Activated T-cell treated with anti-CD3 and anti-CD28 coated beads for 1 hour (primary cell): Measurements from ENCODE around the gene POLR2C.
A peak's percentile ranks its signal among the peaks of the same experiment; 100 is the strongest.

ENCODE experiments used
- DNase-seq: peaks from one replicate; pipeline ENCODE4 v3.0.0-alpha.2; 2020; ENCODE audit warnings: low read depth

POLR2C gene

DNA sequence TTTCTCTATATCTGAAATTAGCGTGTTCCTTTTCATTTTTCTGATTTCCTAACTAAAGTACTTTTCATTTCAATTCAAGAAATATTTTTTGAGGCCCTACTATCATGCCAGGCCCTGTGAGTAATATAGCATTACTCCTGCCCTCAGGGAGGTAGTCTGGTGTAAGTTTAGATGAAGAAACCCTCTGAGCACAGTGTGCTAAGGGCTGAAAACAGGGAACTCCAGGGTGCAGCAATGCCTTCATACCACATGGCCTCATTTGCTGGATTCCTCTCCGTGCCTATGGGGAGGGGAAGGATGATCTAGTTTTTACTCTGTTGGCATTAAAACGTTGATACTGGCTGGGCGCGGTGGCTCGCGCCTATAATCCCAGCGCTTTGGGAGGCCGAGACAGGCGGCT, 10.5 kb upstream of the POLR2C start:
- DNase-seq, result no peak

- no peak for DNase-seq
Observed at GRCh38 chr16:57462978-57463362, 491 bp downstream of the POLR2C start.

DNA sequence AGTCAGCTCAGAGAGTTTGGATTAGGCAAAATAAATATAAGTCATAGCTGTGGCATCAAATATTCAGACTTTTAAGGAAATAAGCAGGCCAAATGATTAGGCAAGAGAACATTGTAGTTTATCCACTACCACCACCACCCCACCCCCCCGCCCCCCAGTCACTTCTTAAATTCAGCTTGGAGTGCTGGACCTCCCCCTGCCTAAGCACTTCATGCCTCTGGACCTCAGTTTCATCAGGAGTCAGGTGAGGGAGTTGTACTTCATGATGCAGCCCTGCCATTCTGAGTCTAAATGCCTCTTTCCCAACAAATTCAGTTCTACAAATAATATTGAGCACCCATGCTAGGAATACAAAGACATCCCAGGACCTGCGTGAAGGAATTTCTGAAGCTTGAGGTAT, 2.0 kb downstream of the POLR2C start:
- no peak for DNase-seq

- DNase-seq, result no peak
Observed at GRCh38 chr16:57468346-57468745, 5.9 kb downstream of the POLR2C start.

DNA sequence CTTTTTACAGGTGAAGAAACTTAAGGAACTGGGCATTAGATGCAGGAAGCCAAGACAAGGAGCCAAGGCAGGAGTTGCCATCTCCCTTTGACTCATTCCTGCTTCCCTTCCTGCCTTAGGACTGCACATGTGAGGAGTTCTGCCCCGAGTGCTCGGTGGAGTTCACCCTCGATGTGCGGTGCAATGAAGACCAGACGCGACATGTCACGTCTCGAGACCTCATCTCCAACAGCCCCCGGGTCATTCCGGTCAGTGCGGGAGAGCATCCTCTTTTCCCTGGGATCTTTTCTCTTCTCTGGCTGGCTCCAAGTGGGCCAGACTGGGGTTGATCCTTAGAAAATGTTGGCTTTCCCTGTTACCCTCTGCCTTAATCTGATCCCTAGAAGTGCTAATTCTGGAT, 6.6 kb downstream of the POLR2C start:
- no peak for DNase-seq

GRCh38 chr16:57469917-57470470, 7.5 kb downstream of the POLR2C start:
- DNase-seq, result no peak

GRCh38 chr16:57470711-57471110, 8.2 kb downstream of the POLR2C start:
- no peak for DNase-seq

DNA sequence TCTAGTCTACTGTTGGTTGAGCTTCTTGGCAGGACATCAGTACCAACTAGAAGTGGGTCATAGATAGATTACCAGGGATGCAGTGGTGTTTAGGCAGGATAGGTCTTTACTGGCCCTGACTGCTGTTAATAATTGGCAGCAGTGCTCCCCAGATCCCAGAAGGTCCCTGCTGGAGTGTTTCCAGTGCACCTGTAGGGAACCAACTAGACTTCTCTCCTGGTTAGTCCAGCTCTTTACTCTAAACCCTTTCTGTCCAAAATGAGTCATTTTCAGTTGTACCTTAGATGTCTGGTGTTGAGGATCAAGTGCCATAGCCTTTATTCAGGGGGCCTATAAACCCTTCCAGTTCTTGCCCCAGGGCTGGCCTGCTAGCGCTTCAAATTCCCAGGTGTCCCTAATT, 8.7 kb downstream of the POLR2C start:
- no peak for DNase-seq

- no peak for DNase-seq
Observed at GRCh38 chr16:57471852-57472664, 9.6 kb downstream of the POLR2C start.

DNA sequence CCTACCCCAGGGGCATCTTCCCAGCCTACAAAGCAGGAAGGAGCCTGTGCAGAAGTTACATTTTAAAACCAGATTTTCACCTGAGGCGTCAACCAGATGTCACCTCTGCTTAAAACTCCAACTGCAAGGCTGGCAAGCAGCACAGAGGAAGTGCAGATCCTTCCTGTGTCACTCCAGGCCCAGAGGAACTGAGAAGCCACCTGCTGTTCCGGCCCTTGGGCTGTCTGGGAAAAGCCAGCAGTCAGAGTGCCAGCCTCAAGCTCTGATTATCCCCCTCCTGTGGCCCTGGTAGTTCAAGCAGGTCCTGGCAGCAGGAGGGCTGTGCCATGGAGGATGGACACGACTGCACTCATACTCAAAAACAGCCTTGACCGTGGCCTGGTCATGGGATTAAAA, 10.2 kb downstream of the POLR2C start:
- no peak for DNase-seq

DNA sequence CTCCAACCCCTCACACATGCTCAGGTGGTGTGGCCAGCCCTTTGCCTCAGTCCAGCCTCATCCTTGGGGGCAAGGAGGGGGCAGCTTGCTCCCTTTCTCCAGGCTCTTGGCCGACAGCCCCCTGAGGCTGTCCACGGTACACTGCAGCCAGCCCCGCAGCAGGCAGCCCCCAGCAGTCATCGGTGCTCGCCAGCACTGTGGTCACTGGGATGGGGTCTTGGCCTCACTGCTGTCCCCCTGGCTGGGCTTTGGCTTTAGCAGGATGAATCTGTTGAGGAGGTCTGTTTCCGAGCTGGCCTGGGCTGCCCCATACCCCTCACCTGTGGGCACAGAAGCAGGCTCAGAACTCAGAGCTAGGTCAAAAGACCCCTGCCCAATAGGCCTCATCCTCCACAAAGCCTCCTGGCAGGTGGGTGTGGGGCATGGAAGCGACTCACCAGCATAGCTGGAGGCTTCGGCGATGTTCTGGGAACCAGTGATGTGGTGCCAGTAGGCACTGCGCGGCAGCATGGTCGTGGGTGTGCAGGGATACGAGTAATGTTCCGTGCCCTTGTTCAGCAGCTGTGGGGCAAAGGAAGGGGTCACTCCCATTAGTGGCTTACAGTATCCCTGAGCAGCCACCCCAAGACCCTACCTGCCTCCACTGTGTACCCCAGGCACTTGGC, 10.8 kb downstream of the POLR2C start:
- no peak for DNase-seq

GRCh38 chr16:57473906-57474305, 11.4 kb downstream of the POLR2C start:
- no peak for DNase-seq

DNA sequence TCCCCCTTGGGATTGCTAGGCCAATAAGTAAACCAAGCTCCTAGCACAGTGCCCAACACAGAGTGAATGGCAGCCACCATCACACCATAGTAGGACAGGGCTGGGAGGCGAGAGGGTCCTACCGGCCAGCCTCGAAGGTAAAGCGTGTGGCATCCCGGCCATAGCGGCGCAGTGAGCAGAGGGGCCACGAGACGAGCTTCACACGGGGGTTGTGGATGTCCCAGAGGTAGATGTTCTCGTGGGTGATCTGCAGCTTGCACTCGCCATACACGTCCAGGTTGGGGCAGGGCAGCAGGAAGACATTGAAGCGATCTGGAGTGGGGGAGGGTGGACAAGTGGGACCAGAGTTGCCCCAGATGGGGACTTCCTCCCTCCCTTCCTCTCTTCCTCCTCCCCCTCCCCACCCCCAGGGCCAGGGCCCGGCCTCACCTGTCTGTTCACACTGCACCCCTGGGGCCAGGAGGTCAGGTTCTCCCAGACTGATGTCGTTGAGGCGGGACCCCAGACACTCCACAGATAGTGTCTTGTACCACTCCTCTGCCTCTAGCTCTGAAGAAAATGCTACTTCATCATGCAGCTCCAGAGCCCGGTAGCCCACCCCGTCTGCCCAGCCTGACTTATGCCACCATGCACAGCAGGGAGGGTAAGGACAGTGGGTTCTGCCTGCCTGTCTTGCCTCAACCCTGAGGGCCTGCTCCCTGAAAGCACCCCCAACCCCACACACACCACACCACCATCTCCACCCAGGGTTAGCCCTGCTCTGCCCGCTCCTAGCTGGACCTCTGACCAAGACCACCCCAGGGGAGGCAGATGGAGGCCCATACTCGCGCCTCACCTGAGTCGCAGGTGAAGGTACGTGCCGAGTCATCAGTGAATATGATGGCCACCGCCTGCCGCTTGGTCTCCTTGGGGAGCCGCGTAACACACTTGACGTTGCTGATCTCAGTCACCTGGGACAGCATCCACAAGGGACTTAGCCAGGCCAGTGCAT, 12.5 kb downstream of the POLR2C start:
- DNase-seq, result no peak

- peak; percentile 54 for DNase-seq
Observed at GRCh38 chr16:57475711-57476339, 13.3 kb downstream of the POLR2C start.

- DNase-seq, result no peak
Observed at GRCh38 chr16:57476546-57477410, 14.3 kb downstream of the POLR2C start.

DNA sequence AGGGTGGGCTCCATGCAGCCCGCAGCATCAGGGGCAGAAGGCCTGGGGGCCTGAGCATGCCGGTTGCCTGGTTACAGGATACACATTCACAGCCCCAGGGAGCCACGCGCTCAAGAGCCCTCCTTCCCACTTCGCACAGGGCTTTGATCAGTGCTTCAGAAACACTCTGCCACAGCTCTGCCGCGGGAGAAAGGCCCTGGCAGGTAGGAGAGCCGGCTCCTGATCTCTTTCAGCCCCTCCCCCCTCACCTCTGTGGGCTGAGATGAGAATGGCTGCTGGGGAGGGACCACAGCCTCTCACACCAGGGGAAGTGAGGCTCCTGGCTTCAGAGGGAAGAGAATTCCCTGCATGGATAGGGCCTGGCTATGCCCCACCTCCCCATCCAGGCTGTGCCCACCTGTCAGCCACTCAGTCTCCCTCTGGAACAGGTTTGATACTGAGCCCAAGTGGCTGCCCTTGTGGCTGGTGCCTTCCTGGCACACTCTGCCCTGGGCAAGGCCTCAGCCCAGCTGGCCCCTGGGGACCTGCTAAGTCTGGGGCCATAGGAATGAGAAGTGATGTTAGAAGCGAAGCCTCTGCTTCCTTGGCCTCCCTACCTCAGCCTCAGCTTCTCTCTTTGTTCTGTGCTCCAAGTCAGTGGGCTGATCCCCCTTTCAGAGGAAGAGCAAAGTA, 15.2 kb downstream of the POLR2C start:
- DNase-seq, result no peak

DNA sequence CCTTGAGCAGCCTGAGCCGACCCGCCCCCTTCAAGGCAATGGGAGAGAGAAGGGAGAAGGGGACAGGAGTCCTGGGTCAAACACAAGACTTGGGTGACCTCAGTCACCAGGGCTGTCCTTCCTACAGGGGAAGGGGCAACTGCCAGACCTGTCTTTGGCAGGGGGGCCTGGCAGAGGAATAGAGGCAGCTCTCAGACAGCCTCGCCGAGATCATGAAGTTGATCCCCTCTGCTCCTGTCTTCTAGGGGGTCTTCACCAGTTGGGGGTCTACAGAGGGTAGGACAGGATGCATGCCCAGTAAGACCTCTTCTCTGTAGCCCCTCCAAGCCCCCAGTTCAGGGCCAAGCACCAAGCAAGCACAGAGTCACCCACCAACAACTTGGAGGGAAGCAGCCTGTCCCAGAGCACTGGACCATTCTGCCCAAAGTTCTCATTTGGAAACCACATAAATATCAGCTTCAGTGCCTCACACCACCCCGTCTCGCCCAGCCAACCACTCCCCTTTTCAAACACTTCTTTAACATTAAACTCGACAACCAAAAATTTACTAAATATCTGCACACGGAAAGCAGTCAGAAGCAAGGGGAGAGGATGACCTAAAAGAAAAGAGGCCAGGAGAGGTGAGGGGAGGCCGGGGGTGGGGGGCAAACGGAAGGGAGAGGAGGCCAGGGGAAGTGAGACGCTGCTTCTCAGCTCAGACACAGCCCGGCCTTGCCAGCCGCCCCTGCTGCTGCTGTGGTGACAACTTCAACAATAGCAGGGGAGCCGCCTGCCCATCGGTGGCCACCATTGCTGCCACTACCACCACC, 16.1 kb downstream of the POLR2C start:
- DNase-seq, result no peak

DNA sequence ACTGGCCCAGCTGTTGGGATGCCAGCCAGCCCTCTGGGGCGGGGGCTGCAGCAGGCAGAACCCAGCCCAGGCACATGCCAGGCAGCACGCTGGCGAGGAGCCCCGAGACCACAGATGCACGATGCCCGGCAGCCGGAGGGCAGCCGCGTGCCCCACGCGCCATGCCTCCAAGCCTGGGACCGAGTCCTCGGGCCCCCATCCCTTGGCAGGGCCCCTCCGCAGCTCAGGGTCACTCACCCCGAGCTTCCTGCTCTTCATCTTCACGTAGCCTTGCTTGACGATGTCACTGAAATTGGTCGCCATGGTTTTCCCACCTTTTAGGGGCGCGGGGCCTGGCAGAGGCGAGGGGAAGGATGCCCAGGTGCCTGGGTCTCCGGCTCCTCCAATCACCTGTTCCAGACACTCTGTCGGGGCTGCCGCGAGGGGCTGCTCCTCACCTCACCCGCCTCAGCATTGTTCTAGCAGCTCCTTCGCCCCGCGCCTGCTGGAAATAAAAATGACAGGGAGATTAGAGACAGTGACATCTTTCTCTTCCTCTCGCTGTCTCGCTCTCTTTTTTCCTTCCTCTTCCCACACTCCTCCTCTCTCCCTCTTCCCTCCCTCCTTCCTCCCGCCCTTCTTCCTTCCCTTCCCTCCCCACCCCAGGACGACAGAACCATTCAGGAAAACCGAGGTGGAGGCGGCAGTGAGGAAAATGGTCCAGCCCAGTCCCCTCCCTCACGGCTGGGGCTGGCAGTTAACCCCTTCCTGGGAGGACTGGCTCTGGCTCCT, 16.9 kb downstream of the POLR2C start:
- no peak for DNase-seq
